Spleen (tissue), 7 donors: ENCODE results near the gene STIM1.

Experiments used
- CTCF ChIP-seq, 11 experiments: fragments of 200-600 bp in 7 of 11; fragments of 450-650 bp in 4 of 11; sonication (generic) in 4 of 11; IDR thresholded peaks in 8 of 11; conservative IDR thresholded peaks in 3 of 11; 1 replicate in 7 of 11; 2 replicates in 4 of 11; pipeline versions ENCODE4 v1.4.0 to v1.8.0; 2016 to 2021; ENCODE audit warnings: antibody characterized with exemption in 11 of 11, inconsistent platforms in 4 of 11, mild to moderate bottlenecking in 1 of 11
- POLR2A ChIP-seq, 3 donors: fragments of 450-650 bp; IDR thresholded peaks; one replicate each; pipeline ENCODE4 v1.5.1; 2017; ENCODE audit warnings: antibody characterized with exemption in 3 of 3, mild to moderate bottlenecking in 1 of 3
- POLR2AphosphoS5 ChIP-seq, 3 donors: sonication (generic); formaldehyde crosslinking; IDR thresholded peaks; one replicate each; pipeline ENCODE4 v1.5.1; 2017; ENCODE audit warnings: antibody characterized with exemption in 3 of 3
- donor health status: DM: no; HTN: no; CAD: no; lungs with moderate emphysema.
- donor health status: DM: no; HTN: no; CAD: no.
- donor health status: DM: no; HTN: no; CAD: no.

GRCh38 chr11:4105916-4106315 is 250.5 kb downstream of the STIM1 start:
- TF ChIP-seq CTCF (IDR thresholded peaks at IDR 0.05 in 8 of 11, conservative IDR thresholded peaks at IDR 0.05 in 3 of 11): no peak
- no peak for TF ChIP-seq POLR2A (IDR thresholded peaks at IDR 0.05)
- no peak for TF ChIP-seq POLR2AphosphoS5 (IDR thresholded peaks at IDR 0.05)
